ENCODE results near the gene FTCDNL1. TPM values are rescaled to one million over a fixed set of nuclear protein-coding genes. Genes with fewer than 3 reads are reported as not detected.

Gene FTCDNL1
- total and polyA plus RNA-seq, 4 donors: 2.1 to 5.3 (median 4.1) TPM

DNA sequence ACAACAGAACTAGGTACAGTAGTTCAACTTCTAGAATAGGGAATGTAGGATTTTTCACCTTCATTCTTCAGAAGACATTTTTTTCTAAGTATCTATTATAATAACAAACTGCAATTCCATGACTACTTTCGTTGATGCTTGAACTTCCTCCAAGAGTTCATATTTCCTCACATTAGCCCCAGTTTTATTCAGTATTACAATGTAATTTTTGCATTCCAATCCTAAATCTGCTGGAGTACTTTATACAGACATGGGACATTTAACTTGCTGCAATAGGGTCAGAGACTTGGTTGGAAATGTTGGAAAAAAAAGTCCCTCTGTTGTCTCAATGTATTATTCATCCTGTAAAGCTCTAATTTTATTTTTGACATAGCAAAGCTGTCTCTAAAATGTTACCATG, 19.6 kb upstream of the FTCDNL1 start:
- Histone ChIP-seq H3K36me3 (ENCODE audit: control insufficient read depth in 4 of 4, insufficient read depth in 3 of 4, low read depth in 1 of 4, low read length in 3 of 4) (no peaks in the 10 kb centered on the region), H3K9me3 (ENCODE audit: control insufficient read depth in 4 of 4, low read length in 3 of 4) (peaks cover 3 to 9% (median 4%) of the 10 kb centered on the region in 4 donors), H3K4me3 (ENCODE audit: low read depth in 1 of 3, low read length in 3 of 3) (no peak overlapping the region), H3K27me3 (ENCODE audit: control insufficient read depth in 4 of 4, insufficient read depth in 4 of 4, low read length in 3 of 4) (peaks cover 0 to 5% (median 0%) of the 10 kb centered on the region in 4 donors), H3K27ac (ENCODE audit: low read depth in 1 of 2, low read length in 2 of 2) (no peak overlapping the region), H3K9ac (ENCODE audit: low read depth in 1 of 2, low read length in 2 of 2) (no peak overlapping the region), H3K4me1 (ENCODE audit: control insufficient read depth in 4 of 4, insufficient read depth in 4 of 4, low read length in 3 of 4) (no peaks in the 10 kb centered on the region)
- TF ChIP-seq, protein P1, sequence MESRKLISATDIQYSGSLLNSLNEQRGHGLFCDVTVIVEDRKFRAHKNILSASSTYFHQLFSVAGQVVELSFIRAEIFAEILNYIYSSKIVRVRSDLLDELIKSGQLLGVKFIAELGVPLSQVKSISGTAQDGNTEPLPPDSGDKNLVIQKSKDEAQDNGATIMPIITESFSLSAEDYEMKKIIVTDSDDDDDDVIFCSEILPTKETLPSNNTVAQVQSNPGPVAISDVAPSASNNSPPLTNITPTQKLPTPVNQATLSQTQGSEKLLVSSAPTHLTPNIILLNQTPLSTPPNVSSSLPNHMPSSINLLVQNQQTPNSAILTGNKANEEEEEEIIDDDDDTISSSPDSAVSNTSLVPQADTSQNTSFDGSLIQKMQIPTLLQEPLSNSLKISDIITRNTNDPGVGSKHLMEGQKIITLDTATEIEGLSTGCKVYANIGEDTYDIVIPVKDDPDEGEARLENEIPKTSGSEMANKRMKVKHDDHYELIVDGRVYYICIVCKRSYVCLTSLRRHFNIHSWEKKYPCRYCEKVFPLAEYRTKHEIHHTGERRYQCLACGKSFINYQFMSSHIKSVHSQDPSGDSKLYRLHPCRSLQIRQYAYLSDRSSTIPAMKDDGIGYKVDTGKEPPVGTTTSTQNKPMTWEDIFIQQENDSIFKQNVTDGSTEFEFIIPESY (IDR thresholded peaks at IDR 0.05): no peak
- TF ChIP-seq HNF4G (IDR thresholded peaks at IDR 0.05) (no peak), YY1 (IDR thresholded peaks at IDR 0.05) (no peak), JUND (IDR thresholded peaks at IDR 0.05) (no peak), HNF4A (conservative IDR thresholded peaks at IDR 0.05) (no peak)
- TF ChIP-seq, protein P2, sequence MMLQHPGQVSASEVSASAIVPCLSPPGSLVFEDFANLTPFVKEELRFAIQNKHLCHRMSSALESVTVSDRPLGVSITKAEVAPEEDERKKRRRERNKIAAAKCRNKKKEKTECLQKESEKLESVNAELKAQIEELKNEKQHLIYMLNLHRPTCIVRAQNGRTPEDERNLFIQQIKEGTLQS (IDR thresholded peaks at IDR 0.05): no peak
- TF ChIP-seq, protein P3, sequence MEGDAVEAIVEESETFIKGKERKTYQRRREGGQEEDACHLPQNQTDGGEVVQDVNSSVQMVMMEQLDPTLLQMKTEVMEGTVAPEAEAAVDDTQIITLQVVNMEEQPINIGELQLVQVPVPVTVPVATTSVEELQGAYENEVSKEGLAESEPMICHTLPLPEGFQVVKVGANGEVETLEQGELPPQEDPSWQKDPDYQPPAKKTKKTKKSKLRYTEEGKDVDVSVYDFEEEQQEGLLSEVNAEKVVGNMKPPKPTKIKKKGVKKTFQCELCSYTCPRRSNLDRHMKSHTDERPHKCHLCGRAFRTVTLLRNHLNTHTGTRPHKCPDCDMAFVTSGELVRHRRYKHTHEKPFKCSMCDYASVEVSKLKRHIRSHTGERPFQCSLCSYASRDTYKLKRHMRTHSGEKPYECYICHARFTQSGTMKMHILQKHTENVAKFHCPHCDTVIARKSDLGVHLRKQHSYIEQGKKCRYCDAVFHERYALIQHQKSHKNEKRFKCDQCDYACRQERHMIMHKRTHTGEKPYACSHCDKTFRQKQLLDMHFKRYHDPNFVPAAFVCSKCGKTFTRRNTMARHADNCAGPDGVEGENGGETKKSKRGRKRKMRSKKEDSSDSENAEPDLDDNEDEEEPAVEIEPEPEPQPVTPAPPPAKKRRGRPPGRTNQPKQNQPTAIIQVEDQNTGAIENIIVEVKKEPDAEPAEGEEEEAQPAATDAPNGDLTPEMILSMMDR (IDR thresholded peaks at IDR 0.05; ENCODE audit: low read depth, low read length, missing input control): no peak
- TF ChIP-seq, protein P4, sequence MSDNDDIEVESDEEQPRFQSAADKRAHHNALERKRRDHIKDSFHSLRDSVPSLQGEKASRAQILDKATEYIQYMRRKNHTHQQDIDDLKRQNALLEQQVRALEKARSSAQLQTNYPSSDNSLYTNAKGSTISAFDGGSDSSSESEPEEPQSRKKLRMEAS (IDR thresholded peaks at IDR 0.05): no peak
- WGBS: 70% methylated on average over 1 of the region's 1 CpG
- no peak for DNase-seq (ENCODE audit: low spot score)

DNA sequence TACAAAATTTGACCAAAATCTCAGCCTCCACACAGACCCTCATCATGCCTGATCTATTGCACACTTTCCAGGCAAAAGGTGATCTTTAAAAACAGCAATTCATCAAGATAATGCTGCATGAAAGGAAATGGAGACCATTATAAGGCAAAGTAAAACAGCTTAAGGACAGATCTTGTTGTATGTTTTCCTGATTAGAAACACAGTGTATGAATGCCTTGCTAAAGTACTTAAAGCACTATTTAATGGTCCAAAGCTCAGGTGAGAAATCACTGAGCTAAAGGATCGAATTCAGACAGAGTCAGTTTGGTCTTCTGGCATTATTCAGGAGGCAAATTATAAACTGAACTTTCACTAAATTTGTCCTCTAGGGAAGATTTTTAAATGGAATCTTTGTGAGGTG, 18.7 kb upstream of the FTCDNL1 start:
- H3K4me1 ChIP-seq (ENCODE audit: control insufficient read depth in 4 of 4, insufficient read depth in 4 of 4, low read length in 3 of 4): no peaks in the 10 kb centered on the region
- H3K27me3 ChIP-seq (ENCODE audit: control insufficient read depth in 4 of 4, insufficient read depth in 4 of 4, low read length in 3 of 4): no peaks in the 10 kb centered on the region
- no peak for DNase-seq (ENCODE audit: low spot score)
- no peaks in the 10 kb centered on the region for H3K36me3 ChIP-seq (ENCODE audit: control insufficient read depth in 4 of 4, insufficient read depth in 3 of 4, low read depth in 1 of 4, low read length in 3 of 4)
- H3K9me3 ChIP-seq (ENCODE audit: control insufficient read depth in 4 of 4, low read length in 3 of 4): peaks cover 3 to 9% (median 4%) of the 10 kb centered on the region in 4 donors
- no peak overlapping the region for H3K27ac ChIP-seq (ENCODE audit: low read depth in 1 of 2, low read length in 2 of 2)
- TF ChIP-seq HNF4G (IDR thresholded peaks at IDR 0.05) (no peak), NR2F2 (IDR thresholded peaks at IDR 0.05) (no peak), RXRA (IDR thresholded peaks at IDR 0.05) (no peak), FOXA2 (IDR thresholded peaks at IDR 0.05) (no peak), GABPA (IDR thresholded peaks at IDR 0.05 in 1 of 2, conservative IDR thresholded peaks at IDR 0.05 in 1 of 2) (no peak), JUND (IDR thresholded peaks at IDR 0.05) (no peak), YY1 (IDR thresholded peaks at IDR 0.05) (no peak), HNF4A (conservative IDR thresholded peaks at IDR 0.05) (no peak), RAD21 (IDR thresholded peaks at IDR 0.05) (no peak), TAF1 (conservative IDR thresholded peaks at IDR 0.05) (no peak), SP1 (IDR thresholded peaks at IDR 0.05) (no peak), FOXA1 (IDR thresholded peaks at IDR 0.05) (no peak), EGR1 (IDR thresholded peaks at IDR 0.05; ENCODE audit: low read depth in 2 of 2) (no peak)
- TF ChIP-seq, protein P2 (IDR thresholded peaks at IDR 0.05): no peak
- TF ChIP-seq, protein P4 (IDR thresholded peaks at IDR 0.05): no peak
- TF ChIP-seq, protein P5, sequence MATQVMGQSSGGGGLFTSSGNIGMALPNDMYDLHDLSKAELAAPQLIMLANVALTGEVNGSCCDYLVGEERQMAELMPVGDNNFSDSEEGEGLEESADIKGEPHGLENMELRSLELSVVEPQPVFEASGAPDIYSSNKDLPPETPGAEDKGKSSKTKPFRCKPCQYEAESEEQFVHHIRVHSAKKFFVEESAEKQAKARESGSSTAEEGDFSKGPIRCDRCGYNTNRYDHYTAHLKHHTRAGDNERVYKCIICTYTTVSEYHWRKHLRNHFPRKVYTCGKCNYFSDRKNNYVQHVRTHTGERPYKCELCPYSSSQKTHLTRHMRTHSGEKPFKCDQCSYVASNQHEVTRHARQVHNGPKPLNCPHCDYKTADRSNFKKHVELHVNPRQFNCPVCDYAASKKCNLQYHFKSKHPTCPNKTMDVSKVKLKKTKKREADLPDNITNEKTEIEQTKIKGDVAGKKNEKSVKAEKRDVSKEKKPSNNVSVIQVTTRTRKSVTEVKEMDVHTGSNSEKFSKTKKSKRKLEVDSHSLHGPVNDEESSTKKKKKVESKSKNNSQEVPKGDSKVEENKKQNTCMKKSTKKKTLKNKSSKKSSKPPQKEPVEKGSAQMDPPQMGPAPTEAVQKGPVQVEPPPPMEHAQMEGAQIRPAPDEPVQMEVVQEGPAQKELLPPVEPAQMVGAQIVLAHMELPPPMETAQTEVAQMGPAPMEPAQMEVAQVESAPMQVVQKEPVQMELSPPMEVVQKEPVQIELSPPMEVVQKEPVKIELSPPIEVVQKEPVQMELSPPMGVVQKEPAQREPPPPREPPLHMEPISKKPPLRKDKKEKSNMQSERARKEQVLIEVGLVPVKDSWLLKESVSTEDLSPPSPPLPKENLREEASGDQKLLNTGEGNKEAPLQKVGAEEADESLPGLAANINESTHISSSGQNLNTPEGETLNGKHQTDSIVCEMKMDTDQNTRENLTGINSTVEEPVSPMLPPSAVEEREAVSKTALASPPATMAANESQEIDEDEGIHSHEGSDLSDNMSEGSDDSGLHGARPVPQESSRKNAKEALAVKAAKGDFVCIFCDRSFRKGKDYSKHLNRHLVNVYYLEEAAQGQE (IDR thresholded peaks at IDR 0.05): no peak
- TF ChIP-seq, protein P3 (IDR thresholded peaks at IDR 0.05; ENCODE audit: low read depth, low read length, missing input control): no peak
- TF ChIP-seq, protein P1 (IDR thresholded peaks at IDR 0.05): no peak
- whole genome bisulfite sequencing: 67% methylated on average over 1 of the region's 1 CpG
- no peak overlapping the region for H3K4me3 ChIP-seq (ENCODE audit: low read depth in 1 of 3, low read length in 3 of 3)
- no peak overlapping the region for H3K9ac ChIP-seq (ENCODE audit: low read depth in 1 of 2, low read length in 2 of 2)

Data from liver (tissue), 9 donors.